ENCODE data around the gene ASZ1.

Gene ASZ1

DNA sequence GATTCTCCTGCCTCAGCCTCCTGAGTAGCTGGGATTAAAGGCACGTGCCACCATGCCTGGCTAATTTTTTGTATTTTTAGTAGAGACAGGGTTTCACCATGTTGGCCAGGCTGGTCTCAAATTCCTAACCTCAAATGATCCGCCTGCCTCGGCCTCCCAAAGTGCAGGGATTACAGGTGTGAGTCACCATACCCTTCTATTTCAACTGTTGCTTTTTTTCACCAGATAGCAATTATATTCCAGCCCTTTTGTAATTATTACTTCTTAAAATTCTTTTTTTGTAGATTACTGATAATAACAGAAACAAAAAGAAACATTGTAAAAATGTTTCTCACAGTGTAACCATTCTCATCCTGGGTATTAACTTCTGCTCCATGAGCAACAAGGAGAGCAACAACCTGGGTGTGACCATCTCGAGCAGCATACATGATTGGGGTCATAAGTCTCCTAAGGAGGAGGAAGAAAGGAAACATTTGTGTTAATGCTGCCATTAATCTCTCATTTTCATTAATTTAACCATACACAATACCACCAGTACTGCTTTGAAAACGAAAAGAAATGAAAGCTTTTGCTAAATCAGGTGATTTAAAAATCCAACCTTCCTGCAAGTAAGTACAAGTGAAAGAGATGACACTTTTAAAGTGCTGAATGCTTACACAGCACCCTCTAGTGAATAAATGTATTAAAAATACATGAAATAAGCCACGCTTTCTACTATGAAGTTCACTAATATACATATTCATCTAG is 41.8 kb downstream of the ASZ1 start:
- no peak overlapping the region for H3K27ac ChIP-seq (ENCODE audit: low read depth, low read length)
- H3K4me2 ChIP-seq (ENCODE audit: low read length), result peak overlapping the region; percentile 26; the same call in 1 of the 2 replicates
- no peak overlapping the region for H3K4me3 ChIP-seq (ENCODE audit: low read length)
- H3K79me2 ChIP-seq (ENCODE audit: control insufficient read depth, low read length), result no peaks in the 10 kb centered on the region
- H3K9me3 ChIP-seq (ENCODE audit: control insufficient read depth, insufficient read depth, low read length), result no peaks in the 10 kb centered on the region
- no peaks in the 10 kb centered on the region for H3K9me2 ChIP-seq (replicated peaks; ENCODE audit: control insufficient read depth, low read length)
- no peaks in the 10 kb centered on the region; the same call in 1 of the 2 replicates for H3K27me3 ChIP-seq (ENCODE audit: control insufficient read depth, low read length)
- H3K36me3 ChIP-seq (ENCODE audit: control insufficient read depth, low read length), result no peaks in the 10 kb centered on the region
- no peak for TF ChIP-seq EZH2phosphoT487 (IDR thresholded peaks at IDR 0.05; ENCODE audit: borderline replicate concordance, low read length)
- TF ChIP-seq, protein P1, sequence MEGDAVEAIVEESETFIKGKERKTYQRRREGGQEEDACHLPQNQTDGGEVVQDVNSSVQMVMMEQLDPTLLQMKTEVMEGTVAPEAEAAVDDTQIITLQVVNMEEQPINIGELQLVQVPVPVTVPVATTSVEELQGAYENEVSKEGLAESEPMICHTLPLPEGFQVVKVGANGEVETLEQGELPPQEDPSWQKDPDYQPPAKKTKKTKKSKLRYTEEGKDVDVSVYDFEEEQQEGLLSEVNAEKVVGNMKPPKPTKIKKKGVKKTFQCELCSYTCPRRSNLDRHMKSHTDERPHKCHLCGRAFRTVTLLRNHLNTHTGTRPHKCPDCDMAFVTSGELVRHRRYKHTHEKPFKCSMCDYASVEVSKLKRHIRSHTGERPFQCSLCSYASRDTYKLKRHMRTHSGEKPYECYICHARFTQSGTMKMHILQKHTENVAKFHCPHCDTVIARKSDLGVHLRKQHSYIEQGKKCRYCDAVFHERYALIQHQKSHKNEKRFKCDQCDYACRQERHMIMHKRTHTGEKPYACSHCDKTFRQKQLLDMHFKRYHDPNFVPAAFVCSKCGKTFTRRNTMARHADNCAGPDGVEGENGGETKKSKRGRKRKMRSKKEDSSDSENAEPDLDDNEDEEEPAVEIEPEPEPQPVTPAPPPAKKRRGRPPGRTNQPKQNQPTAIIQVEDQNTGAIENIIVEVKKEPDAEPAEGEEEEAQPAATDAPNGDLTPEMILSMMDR (IDR thresholded peaks at IDR 0.05; ENCODE audit: low read depth, low read length, poor library complexity, severe bottlenecking), result peak; percentile 68
- H3K4me1 ChIP-seq (ENCODE audit: control insufficient read depth, low read length), result no peaks in the 10 kb centered on the region
- no peaks in the 10 kb centered on the region for H4K20me1 ChIP-seq (ENCODE audit: control insufficient read depth, insufficient read depth, low read depth, low read length)
- H3F3A ChIP-seq (ENCODE audit: control insufficient read depth, insufficient read depth), result no peaks in the 10 kb centered on the region

GRCh38 chr7:117384688-117385362 is 42.5 kb downstream of the ASZ1 start:
- Histone ChIP-seq H3K27me3 (ENCODE audit: control insufficient read depth, low read length) (no peaks in the 10 kb centered on the region; the same call in 1 of the 2 replicates), H4K20me1 (ENCODE audit: control insufficient read depth, insufficient read depth, low read depth, low read length) (no peaks in the 10 kb centered on the region), H3K4me3 (ENCODE audit: low read length) (no peak overlapping the region), H3K27ac (ENCODE audit: low read depth, low read length) (no peak overlapping the region), H3K79me2 (ENCODE audit: control insufficient read depth, low read length) (no peaks in the 10 kb centered on the region), H3K36me3 (ENCODE audit: control insufficient read depth, low read length) (no peaks in the 10 kb centered on the region), H3F3A (ENCODE audit: control insufficient read depth, insufficient read depth) (no peaks in the 10 kb centered on the region), H3K4me2 (ENCODE audit: low read length) (no peak overlapping the region), H3K9me3 (ENCODE audit: control insufficient read depth, insufficient read depth, low read length) (no peaks in the 10 kb centered on the region), H3K4me1 (ENCODE audit: control insufficient read depth, low read length) (no peaks in the 10 kb centered on the region), H3K9me2 (replicated peaks; ENCODE audit: control insufficient read depth, low read length) (no peaks in the 10 kb centered on the region)
- TF ChIP-seq, protein P1 (IDR thresholded peaks at IDR 0.05; ENCODE audit: low read depth, low read length, poor library complexity, severe bottlenecking), result no peak
- TF ChIP-seq EZH2phosphoT487 (IDR thresholded peaks at IDR 0.05; ENCODE audit: borderline replicate concordance, low read length), result no peak

- Histone ChIP-seq H3K4me1 (ENCODE audit: control insufficient read depth, low read length) (no peaks in the 10 kb centered on the region), H3K9me3 (ENCODE audit: control insufficient read depth, insufficient read depth, low read length) (no peaks in the 10 kb centered on the region), H3F3A (ENCODE audit: control insufficient read depth, insufficient read depth) (no peaks in the 10 kb centered on the region), H3K79me2 (ENCODE audit: control insufficient read depth, low read length) (no peaks in the 10 kb centered on the region), H3K4me3 (ENCODE audit: low read length) (no peak overlapping the region), H3K9me2 (replicated peaks; ENCODE audit: control insufficient read depth, low read length) (no peaks in the 10 kb centered on the region), H4K20me1 (ENCODE audit: control insufficient read depth, insufficient read depth, low read depth, low read length) (no peaks in the 10 kb centered on the region), H3K27ac (ENCODE audit: low read depth, low read length) (no peak overlapping the region), H3K36me3 (ENCODE audit: control insufficient read depth, low read length) (no peaks in the 10 kb centered on the region), H3K4me2 (ENCODE audit: low read length) (no peak overlapping the region), H3K27me3 (ENCODE audit: control insufficient read depth, low read length) (no peaks in the 10 kb centered on the region; the same call in 1 of the 2 replicates)
- TF ChIP-seq, protein P1 (IDR thresholded peaks at IDR 0.05; ENCODE audit: low read depth, low read length, poor library complexity, severe bottlenecking), result no peak
- no peak for TF ChIP-seq EZH2phosphoT487 (IDR thresholded peaks at IDR 0.05; ENCODE audit: borderline replicate concordance, low read length)
Observed at GRCh38 chr7:117383483-117384189, 43.7 kb downstream of the ASZ1 start.
